GM03348 (cell line): ENCODE measurements around the gene USP51.
A peak's percentile ranks its signal among the peaks of the same experiment; 100 is the strongest.
"Not testable (repeated sequence)": the region's sequence is repeated elsewhere in the genome, so short reads cannot be mapped to it uniquely, and the experiment has no call there.

ENCODE experiments used
- DNase-seq: peaks from one replicate; pipeline ENCODE4 v3.0.0; 2012; ENCODE audit warnings: low spot score

Gene USP51

DNA sequence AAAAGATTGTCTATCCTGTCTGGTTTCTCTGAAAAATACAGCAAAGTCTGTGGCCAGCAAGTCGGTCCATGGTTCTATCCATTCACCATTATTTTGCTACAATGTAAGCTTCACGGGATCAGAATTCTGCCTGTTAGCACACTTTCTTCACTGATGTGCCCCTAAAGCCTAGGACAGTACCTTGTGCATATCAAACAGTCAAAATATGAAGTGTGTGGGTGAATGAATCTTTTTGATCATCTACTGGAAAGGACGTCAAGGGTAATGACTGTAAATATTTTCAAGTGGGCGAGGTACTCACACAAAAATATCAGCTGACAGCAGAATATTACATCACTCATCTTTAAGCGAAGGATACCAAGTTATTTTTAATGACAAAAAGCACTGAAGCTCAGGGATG lies 24.5 kb downstream of the USP51 start:
- not testable (repeated sequence) for DNase-seq

DNA sequence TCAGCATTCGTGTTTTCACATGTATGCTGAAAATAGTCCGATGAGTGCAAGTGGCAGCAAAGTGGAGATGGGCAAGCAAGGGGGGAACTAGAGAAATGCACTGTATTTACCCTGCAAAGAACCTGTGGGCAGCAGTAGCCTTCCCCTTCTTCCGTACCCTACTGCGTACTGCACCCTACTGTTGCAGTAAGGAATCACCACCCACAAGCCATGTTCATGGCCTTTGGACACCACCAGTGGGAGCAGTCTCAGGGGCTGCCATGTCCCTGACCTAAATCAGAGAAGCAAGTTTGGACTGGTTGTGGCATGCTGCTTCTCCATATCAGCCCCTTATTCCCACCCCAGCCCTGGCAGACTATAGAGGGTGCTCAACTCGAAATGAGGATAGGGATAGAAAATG lies 25.6 kb downstream of the USP51 start:
- not testable (repeated sequence) for DNase-seq

DNA sequence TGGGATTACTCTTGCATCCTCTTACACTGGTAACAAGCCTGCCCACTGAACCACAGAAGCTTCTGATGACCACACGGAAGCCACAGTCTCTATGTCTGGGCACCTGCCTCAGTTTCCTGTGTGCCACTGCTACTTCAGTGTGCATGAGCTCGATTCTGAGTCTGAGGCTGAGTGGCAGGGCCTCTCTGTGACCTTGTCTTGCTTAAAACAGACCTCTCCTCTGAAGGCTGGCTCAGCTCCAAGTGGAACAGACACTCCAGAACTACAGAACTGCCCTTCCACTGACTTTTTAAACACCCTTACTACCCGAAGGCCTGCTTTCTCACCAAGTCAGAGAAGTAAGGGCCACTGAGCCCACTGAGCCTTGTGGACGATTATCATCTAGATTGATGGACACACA lies 29.7 kb downstream of the USP51 start:
- DNase-seq: not testable (repeated sequence)

DNA sequence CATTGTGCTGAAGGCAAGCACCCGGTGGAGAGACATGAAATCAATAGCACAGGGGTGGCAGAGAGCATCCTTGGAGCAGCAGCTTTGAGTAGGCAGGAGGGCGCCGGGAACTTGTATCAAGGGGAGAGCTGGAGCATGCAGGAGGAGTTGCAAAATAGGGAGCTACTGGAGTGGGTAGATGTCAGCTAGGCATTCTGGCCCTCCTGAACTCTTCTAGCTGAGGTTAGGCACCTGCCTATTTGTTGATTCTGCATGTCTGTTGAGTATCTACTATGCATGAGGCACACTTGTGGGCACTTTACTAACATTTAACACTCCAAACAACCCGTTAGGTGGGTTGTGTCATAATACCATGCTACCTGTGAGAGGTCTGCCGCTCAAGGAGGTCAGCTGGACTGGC lies 30.2 kb downstream of the USP51 start:
- DNase-seq: not testable (repeated sequence)

DNA sequence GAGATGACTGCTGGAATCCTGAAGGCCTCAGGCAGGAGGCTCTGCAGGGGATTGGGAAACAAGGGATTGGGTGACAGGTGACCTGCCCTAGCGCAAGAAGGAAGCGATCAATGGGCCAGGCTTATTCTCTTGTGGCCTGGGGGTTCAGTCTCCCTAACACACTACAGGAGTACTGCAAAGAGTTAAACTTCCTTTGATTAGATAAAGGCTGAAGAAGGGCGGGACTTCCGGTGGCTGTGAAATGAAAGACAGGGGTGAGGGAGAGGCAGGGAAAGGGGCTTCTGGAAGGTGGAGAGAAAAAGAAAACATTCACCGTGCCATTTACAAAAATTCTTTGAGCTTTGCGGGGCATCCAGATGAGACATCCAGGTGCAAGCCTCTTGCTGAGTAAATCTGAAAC lies 33.9 kb downstream of the USP51 start:
- not testable (repeated sequence) for DNase-seq

DNA sequence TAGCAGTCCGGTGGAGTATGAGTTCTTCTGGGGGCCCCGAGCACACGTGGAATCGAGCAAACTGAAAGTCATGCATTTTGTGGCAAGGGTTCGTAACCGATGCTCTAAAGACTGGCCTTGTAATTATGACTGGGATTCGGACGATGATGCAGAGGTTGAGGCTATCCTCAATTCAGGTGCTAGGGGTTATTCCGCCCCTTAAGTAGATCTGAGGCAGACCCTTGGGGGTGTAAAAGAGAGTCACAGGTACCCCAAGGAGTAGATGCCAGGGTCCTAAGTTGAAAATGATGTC lies 36.9 kb downstream of the USP51 start:
- DNase-seq: no peak

DNA sequence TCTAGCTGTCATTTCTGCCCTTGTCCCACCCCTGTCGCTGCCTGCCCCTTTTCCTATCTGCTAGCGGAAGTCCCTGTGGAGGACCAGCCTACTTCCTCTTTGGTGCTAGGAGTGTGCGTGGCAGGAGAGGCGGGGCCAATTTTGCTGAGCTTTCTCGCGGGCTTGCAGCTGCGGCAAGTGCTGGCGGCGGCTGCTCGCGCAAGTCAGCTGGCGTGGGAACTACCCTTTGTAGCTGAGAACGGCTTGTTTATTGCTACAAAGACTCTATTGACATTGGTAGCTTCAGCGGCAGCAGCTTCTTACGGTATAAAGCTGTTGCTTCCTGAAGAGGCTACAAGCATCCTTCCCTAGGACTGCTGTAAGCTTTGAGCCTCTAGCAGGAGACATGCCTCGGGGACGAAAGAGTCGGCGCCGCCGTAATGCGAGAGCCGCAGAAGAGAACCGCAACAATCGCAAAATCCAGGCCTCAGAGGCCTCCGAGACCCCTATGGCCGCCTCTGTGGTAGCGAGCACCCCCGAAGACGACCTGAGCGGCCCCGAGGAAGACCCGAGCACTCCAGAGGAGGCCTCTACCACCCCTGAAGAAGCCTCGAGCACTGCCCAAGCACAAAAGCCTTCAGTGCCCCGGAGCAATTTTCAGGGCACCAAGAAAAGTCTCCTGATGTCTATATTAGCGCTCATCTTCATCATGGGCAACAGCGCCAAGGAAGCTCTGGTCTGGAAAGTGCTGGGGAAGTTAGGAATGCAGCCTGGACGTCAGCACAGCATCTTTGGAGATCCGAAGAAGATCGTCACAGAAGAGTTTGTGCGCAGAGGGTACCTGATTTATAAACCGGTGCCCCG lies 37.4 kb downstream of the USP51 start, which contains the start of gene MAGEH1:
MAGEH1 (plus strand) TSS at position 138 of the 843 bp plus-strand sequence; CDS start at position 386, 248 bp downstream.
- peak; percentile 84 for DNase-seq

DNA sequence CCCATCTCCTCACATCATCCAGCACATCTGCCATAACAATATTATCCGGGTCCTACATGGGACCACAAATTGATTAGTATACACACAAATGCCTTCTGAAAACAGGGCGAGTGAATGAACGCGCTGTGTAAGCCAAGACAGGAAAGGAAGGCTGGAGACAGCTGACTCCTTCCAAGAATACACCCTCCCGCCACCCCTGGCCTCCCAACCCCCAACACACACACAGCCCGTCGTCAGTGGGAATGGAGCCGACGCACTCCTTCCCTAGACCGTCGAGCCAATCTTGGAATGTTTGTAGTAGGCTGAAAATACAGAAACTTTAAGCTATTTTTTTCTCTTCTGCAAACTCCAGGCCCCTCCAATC lies 38.0 kb downstream of the USP51 start:
- DNase-seq: no peak

DNA sequence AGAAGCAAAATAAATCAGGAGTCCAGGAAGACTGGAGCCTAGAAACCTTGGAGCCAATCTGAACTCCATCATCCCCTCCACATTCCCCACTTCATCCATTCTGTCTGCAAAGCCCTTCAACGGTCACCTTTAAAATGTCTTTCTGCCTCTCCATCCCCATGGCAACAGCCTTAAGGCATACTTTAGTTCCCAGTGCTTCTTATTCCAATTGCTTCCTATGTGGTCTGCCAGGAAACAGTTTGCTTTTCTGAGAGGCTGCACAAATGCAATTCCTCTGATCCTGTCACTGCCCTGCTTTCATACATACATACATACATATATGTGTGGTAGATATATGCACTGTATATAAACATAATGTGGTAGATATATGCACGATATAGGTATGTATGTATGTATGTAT lies 38.5 kb downstream of the USP51 start:
- DNase-seq: no peak

DNA sequence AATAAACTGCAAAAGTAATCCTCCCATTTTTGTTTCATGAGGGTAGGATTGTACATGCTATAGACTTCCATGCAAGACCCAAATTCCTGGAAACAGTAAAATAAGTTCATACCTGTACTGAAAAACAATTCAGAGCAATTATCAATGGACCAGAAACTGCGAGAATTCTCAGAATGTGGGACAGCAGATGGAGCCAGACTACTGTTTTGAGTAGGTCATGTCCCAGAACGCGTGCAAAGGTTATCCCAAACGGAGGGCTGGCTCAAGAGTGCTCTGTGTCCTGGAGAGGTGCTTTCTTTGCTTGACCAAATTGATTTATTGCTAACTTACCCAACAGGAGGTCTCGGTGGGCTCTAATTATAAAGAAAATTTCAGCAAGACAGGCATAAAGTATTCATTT lies 39.4 kb downstream of the USP51 start:
- DNase-seq: peak; percentile 1

DNA sequence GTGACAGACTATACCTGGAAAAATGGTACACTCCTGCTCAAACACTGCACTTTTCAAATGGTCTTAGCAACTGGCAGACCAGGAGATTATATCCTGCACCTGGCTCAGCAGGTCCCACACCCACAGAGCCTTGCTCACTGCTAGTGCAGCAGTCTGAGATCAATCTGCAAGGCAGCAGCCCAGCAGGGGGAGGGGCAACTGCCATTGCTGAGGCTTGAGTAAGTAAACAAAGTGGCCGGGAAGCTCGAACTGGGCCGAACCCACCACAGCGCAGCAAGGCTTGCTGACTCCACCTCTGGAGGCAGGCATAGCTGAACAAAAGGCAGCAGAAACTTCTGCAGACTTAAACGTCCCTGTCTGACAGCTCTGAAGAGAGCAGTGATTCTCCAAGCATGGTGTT lies 46.2 kb downstream of the USP51 start:
- not testable (repeated sequence) for DNase-seq
